CD4-positive, CD25-positive, alpha-beta regulatory T cell (primary cell): ENCODE results near the gene SHANK3. TPM values are rescaled to one million over a fixed set of nuclear protein-coding genes. Genes with fewer than 3 reads are reported as not detected.

Source experiments
- ATAC-seq, 2 donors: fragments of 150-1000 bp; cut with Tn5 transposase; one replicate each; pipeline ENCODE4 v1.10.0; 2021; ENCODE audit warnings: low read depth in 2 of 2, moderate number of reproducible peaks in 2 of 2, moderate library complexity in 1 of 2
- DNase-seq, 3 donors: peaks; one replicate each; pipeline versions ENCODE4 v3.0.0 to v3.0.0-alpha.2; 2012 to 2022; ENCODE audit warnings: mixed read lengths in 1 of 3
- H3K27ac ChIP-seq: one replicate; pipeline ENCODE4 v1.7.0; 2013; ENCODE audit warnings: mild to moderate bottlenecking, low read length; ENCODE audit not compliant: insufficient read depth, poor library complexity, severe bottlenecking
- H3K27me3 ChIP-seq: one replicate; pipeline ENCODE4 v1.7.0; 2013; ENCODE audit warnings: low read length; ENCODE audit not compliant: control insufficient read depth, insufficient read depth
- H3K36me3 ChIP-seq: one replicate; pipeline ENCODE4 v1.7.0; 2013; ENCODE audit warnings: mild to moderate bottlenecking, low read length, moderate library complexity; ENCODE audit not compliant: control insufficient read depth, insufficient read depth
- H3K4me1 ChIP-seq: 2 replicates; pipeline ENCODE4 v1.7.0; 2013; ENCODE audit warnings: mild to moderate bottlenecking, low read length; ENCODE audit not compliant: insufficient read depth, control insufficient read depth, poor library complexity, severe bottlenecking
- H3K4me3 ChIP-seq: one replicate; pipeline ENCODE4 v1.7.0; 2013; ENCODE audit warnings: low read depth, mild to moderate bottlenecking, low read length, moderate library complexity
- H3K9me3 ChIP-seq, 2 experiments: 1 replicate in 1 of 2; 2 replicates in 1 of 2; pipeline ENCODE4 v1.7.0; 2013; ENCODE audit warnings: low read length in 2 of 2, mild to moderate bottlenecking in 1 of 2, moderate library complexity in 1 of 2; ENCODE audit not compliant: control insufficient read depth in 2 of 2
- H3K27ac Mint-ChIP-seq, 3 donors: one replicate each; pipeline ENCODE4 v1.8.0; 2020 to 2022; ENCODE audit warnings: mild to moderate bottlenecking in 3 of 3, mixed read lengths in 3 of 3, moderate library complexity in 2 of 3
- H3K27me3 Mint-ChIP-seq: one replicate; pipeline ENCODE4 v1.8.0; 2022; ENCODE audit warnings: mild to moderate bottlenecking, mixed read lengths
- H3K36me3 Mint-ChIP-seq: one replicate; pipeline ENCODE4 v1.8.0; 2020; ENCODE audit warnings: mixed read lengths
- H3K4me1 Mint-ChIP-seq, 4 donors: one replicate each; pipeline ENCODE4 v1.8.0; 2020 to 2022; ENCODE audit warnings: mixed read lengths in 4 of 4, mild to moderate bottlenecking in 1 of 4
- H3K4me3 Mint-ChIP-seq, 4 donors: one replicate each; pipeline ENCODE4 v1.8.0; 2020 to 2022; ENCODE audit warnings: mild to moderate bottlenecking in 4 of 4, mixed read lengths in 4 of 4, moderate library complexity in 3 of 4
- H3K9me3 Mint-ChIP-seq, 7 donors: one replicate each; pipeline ENCODE4 v1.8.0; 2020 to 2022; ENCODE audit warnings: mixed read lengths in 7 of 7, mild to moderate bottlenecking in 3 of 7, moderate library complexity in 2 of 7
- polyA plus RNA-seq, 4 donors: library from polyadenylated mRNA; unstranded; fragments of 300-500 nt; fragmentation: Illumina TruSeq; gene quantifications; one replicate each; pipeline ENCODE4 v1.2.3, GENCODE V29; 2021
- total RNA-seq: library from RNA; stranded (reverse); gene quantifications from one replicate; pipeline ENCODE4 v1.2.3, GENCODE V29; 2022

Gene SHANK3
- total and polyA plus RNA-seq, 5 donors from 2014 or later: 0.67 TPM; not detected in 4

DNA sequence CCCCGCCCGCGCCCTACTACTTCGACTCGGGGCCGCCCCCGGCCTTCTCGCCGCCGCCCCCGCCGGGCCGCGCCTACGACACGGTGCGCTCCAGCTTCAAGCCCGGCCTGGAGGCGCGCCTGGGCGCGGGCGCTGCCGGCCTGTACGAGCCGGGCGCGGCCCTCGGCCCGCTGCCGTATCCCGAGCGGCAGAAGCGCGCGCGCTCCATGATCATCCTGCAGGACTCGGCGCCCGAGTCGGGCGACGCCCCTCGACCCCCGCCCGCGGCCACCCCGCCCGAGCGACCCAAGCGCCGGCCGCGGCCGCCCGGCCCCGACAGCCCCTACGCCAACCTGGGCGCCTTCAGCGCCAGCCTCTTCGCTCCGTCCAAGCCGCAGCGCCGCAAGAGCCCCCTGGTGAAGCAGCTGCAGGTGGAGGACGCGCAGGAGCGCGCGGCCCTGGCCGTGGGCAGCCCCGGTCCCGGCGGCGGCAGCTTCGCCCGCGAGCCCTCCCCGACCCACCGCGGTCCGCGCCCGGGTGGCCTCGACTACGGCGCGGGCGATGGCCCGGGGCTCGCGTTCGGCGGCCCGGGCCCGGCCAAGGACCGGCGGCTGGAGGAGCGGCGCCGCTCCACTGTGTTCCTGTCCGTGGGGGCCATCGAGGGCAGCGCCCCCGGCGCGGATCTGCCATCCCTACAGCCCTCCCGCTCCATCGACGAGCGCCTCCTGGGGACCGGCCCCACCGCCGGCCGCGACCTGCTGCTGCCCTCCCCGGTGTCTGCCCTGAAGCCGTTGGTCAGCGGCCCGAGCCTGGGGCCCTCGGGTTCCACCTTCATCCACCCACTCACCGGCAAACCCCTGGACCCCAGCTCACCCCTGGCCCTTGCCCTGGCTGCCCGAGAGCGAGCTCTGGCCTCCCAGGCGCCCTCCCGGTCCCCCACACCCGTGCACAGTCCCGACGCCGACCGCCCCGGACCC is 48.0 kb downstream of the SHANK3 start:
- Histone ChIP-seq H3K27ac (no peak overlapping the region), H3K4me1 (no peaks in the 10 kb centered on the region), H3K4me3 (no peak overlapping the region), H3K27me3 (no peaks in the 10 kb centered on the region), H3K36me3 (no peaks in the 10 kb centered on the region), H3K9me3 (no peaks in the 10 kb centered on the region)
- no peak overlapping the region for H3K27ac Mint-ChIP-seq
- H3K27me3 Mint-ChIP-seq: peaks cover 5% of the 10 kb centered on the region
- H3K4me3 Mint-ChIP-seq: no peak overlapping the region
- H3K4me1 Mint-ChIP-seq: peaks cover 0 to 2% (median 0%) of the 10 kb centered on the region in 4 donors
- no peak for DNase-seq
- H3K36me3 Mint-ChIP-seq: no peaks in the 10 kb centered on the region
- no peak for ATAC-seq
- no peaks in the 10 kb centered on the region for H3K9me3 Mint-ChIP-seq

DNA sequence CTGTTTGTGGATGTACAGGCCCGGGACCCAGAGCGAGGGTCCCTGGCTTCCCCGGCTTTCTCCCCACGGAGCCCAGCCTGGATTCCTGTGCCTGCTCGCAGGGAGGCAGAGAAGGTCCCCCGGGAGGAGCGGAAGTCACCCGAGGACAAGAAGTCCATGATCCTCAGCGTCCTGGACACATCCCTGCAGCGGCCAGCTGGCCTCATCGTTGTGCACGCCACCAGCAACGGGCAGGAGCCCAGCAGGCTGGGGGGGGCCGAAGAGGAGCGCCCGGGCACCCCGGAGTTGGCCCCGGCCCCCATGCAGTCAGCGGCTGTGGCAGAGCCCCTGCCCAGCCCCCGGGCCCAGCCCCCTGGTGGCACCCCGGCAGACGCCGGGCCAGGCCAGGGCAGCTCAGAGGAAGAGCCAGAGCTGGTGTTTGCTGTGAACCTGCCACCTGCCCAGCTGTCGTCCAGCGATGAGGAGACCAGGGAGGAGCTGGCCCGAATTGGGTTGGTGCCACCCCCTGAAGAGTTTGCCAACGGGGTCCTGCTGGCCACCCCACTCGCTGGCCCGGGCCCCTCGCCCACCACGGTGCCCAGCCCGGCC is 48.7 kb downstream of the SHANK3 start:
- ATAC-seq (no peak), DNase-seq (no peak)
- no peaks in the 10 kb centered on the region for H3K27me3 ChIP-seq
- Mint-ChIP-seq H3K27me3 (peaks cover 5% of the 10 kb centered on the region), H3K9me3 (no peaks in the 10 kb centered on the region), H3K4me1 (peaks cover 0 to 2% (median 0%) of the 10 kb centered on the region in 4 donors), H3K4me3 (no peak overlapping the region), H3K36me3 (no peaks in the 10 kb centered on the region), H3K27ac (no peak overlapping the region)
- H3K27ac ChIP-seq: no peak overlapping the region
- H3K4me3 ChIP-seq: no peak overlapping the region
- no peaks in the 10 kb centered on the region for H3K4me1 ChIP-seq
- no peaks in the 10 kb centered on the region for H3K9me3 ChIP-seq
- no peaks in the 10 kb centered on the region for H3K36me3 ChIP-seq

DNA sequence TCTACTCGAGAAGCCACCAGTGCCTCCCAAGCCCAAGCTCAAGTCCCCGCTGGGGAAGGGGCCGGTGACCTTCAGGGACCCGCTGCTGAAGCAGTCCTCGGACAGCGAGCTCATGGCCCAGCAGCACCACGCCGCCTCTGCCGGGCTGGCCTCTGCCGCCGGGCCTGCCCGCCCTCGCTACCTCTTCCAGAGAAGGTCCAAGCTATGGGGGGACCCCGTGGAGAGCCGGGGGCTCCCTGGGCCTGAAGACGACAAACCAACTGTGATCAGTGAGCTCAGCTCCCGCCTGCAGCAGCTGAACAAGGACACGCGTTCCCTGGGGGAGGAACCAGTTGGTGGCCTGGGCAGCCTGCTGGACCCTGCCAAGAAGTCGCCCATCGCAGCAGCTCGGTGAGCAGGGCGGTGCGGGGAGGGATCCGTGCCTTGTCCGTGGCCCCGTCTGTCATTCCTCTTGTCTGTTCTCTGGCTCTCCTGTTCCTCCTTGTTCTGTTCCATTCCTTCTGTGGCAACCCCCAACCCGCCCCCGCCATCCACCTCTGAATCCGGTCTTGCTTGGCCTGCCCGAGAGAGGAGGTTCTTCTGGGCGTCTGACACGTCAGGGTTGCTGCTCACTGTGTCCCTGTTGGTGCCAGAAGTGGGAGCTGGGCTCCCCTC is 49.6 kb downstream of the SHANK3 start:
- Histone ChIP-seq H3K36me3 (no peaks in the 10 kb centered on the region), H3K4me3 (no peak overlapping the region), H3K27me3 (no peaks in the 10 kb centered on the region), H3K4me1 (no peaks in the 10 kb centered on the region), H3K27ac (no peak overlapping the region), H3K9me3 (no peaks in the 10 kb centered on the region)
- DNase-seq (no peak), ATAC-seq (no peak)
- Mint-ChIP-seq H3K27me3 (peaks cover 5% of the 10 kb centered on the region), H3K9me3 (no peaks in the 10 kb centered on the region), H3K4me1 (peaks cover 0 to 2% (median 0%) of the 10 kb centered on the region in 4 donors), H3K4me3 (no peak overlapping the region), H3K36me3 (no peaks in the 10 kb centered on the region), H3K27ac (no peak overlapping the region)

Other genes with a start within 250 kb of the SHANK3 start
- gene SBF1, start 197.8 kb upstream of the SHANK3 start, total RNA-seq: 220 TPM
- gene SBF1, start 197.8 kb upstream of the SHANK3 start, polyA plus RNA-seq: 10 to 100 TPM; 16.2 to 29.7 (median 17.6) TPM
- gene ADM2, start 191.3 kb upstream of the SHANK3 start, total RNA-seq: 1.9 TPM
- gene ADM2, start 191.3 kb upstream of the SHANK3 start, polyA plus RNA-seq: under 1 TPM; 0.06 to 0.95 (median 0.28) TPM
- not detected for gene MIOX, start 186.0 kb upstream of the SHANK3 start, total RNA-seq
- gene MIOX, start 186.0 kb upstream of the SHANK3 start, polyA plus RNA-seq: not detected
- 113 TPM for gene LMF2, start 165.1 kb upstream of the SHANK3 start, total RNA-seq
- gene LMF2, start 165.1 kb upstream of the SHANK3 start, polyA plus RNA-seq: 10 to 100 TPM; 21.5 to 24.2 (median 21.7) TPM
- 112 TPM for gene NCAPH2, start 164.6 kb upstream of the SHANK3 start, total RNA-seq
- gene NCAPH2, start 164.6 kb upstream of the SHANK3 start, polyA plus RNA-seq: 10 to 100 TPM; 35.8 to 43.6 (median 39.8) TPM
- 14.6 TPM for gene SCO2, start 147.2 kb upstream of the SHANK3 start, total RNA-seq
- gene SCO2, start 147.2 kb upstream of the SHANK3 start, polyA plus RNA-seq: 10 to 100 TPM in 1 of 4 donors, 1 to 10 TPM in 3; 6.4 to 10.4 (median 7.7) TPM
- 46.9 TPM for gene TYMP, start 142.8 kb upstream of the SHANK3 start, total RNA-seq
- gene TYMP, start 142.8 kb upstream of the SHANK3 start, polyA plus RNA-seq: 10 to 100 TPM; 29.2 to 65.2 (median 44.4) TPM
- 5.9 TPM for gene KLHDC7B, start 126.9 kb upstream of the SHANK3 start, total RNA-seq
- 10 to 100 TPM in 1 of 4 donors, 1 to 10 TPM in 3; 5.6 to 11.7 (median 8.4) TPM for gene KLHDC7B, start 126.9 kb upstream of the SHANK3 start, polyA plus RNA-seq
- not detected for gene SYCE3, start 109.9 kb upstream of the SHANK3 start, total RNA-seq
- not detected for gene SYCE3, start 109.9 kb upstream of the SHANK3 start, polyA plus RNA-seq
- 71.8 TPM for gene CPT1B, start 94.4 kb upstream of the SHANK3 start, total RNA-seq
- under 1 TPM in 3 of 4 donors, not detected in 1; 0.25 to 0.76 (median 0.27) TPM for gene CPT1B, start 94.4 kb upstream of the SHANK3 start, polyA plus RNA-seq
- gene CHKB, start 90.0 kb upstream of the SHANK3 start, total RNA-seq: 162 TPM
- gene CHKB, start 90.0 kb upstream of the SHANK3 start, polyA plus RNA-seq: 10 to 100 TPM; 39.8 to 51.7 (median 43.4) TPM
- gene MAPK8IP2, start 72.0 kb upstream of the SHANK3 start, total RNA-seq: 0.30 TPM
- gene MAPK8IP2, start 72.0 kb upstream of the SHANK3 start, polyA plus RNA-seq: not detected
- gene ARSA, start 44.7 kb upstream of the SHANK3 start, total RNA-seq: 81.3 TPM
- 10 to 100 TPM in 3 of 4 donors, 1 to 10 TPM in 1; 8.0 to 11.3 (median 10.5) TPM for gene ARSA, start 44.7 kb upstream of the SHANK3 start, polyA plus RNA-seq
- not detected for gene ACR, start 65.4 kb downstream of the SHANK3 start, total RNA-seq
- not detected for gene ACR, start 65.4 kb downstream of the SHANK3 start, polyA plus RNA-seq
- 45.3 TPM for gene RABL2B, start 110.8 kb downstream of the SHANK3 start, total RNA-seq
- gene RABL2B, start 110.8 kb downstream of the SHANK3 start, polyA plus RNA-seq: 10 to 100 TPM; 14.8 to 23.3 (median 21.1) TPM